HEK293T (cell line): ENCODE data around the gene TGFBR2.

ENCODE experiments used
- CTCF ChIA-PET: fragments of 350-600 bp; formaldehyde crosslinking; extraction: SDS; loops from one replicate; lab custom pipeline; 2021; ENCODE audit warnings: antibody characterized with exemption, inconsistent platforms; lab: Yijun Ruan, JAX
- POLR2A ChIA-PET: fragments of 350-600 bp; formaldehyde crosslinking; extraction: SDS; loops from one replicate; lab custom pipeline; 2020; ENCODE audit warnings: antibody characterized with exemption, inconsistent platforms; lab: Yijun Ruan, JAX
- DNase-seq: peaks from one replicate; pipeline ENCODE4 v3.0.0; 2012; ENCODE audit warnings: mixed read lengths; ENCODE audit errors: extremely low spot score
- ARNT ChIP-seq: fragments of 450-650 bp; IDR thresholded peaks from 2 replicates; pipeline ENCODE4 v1.6.1; 2017; ENCODE audit warnings: mild to moderate bottlenecking
- BHLHE40 ChIP-seq: fragments of 450-650 bp; IDR thresholded peaks from 2 replicates; pipeline ENCODE4 v1.6.1; 2016; ENCODE audit warnings: mild to moderate bottlenecking, moderate library complexity, borderline replicate concordance
- CTBP1 ChIP-seq: fragments of 450-650 bp; IDR thresholded peaks from 2 replicates; pipeline ENCODE4 v1.6.1; 2016; ENCODE audit warnings: borderline replicate concordance
- ELF4 ChIP-seq: fragments of 450-650 bp; IDR thresholded peaks from 2 replicates; pipeline ENCODE4 v1.6.1; 2017; ENCODE audit warnings: antibody characterized with exemption
- FOXA1 ChIP-seq: fragments of 450-650 bp; IDR thresholded peaks from 2 replicates; pipeline ENCODE4 v1.6.1; 2016; ENCODE audit warnings: mild to moderate bottlenecking
- FOXK2 ChIP-seq: fragments of 450-650 bp; IDR thresholded peaks from 2 replicates; pipeline ENCODE4 v1.6.1; 2016; ENCODE audit warnings: mild to moderate bottlenecking
- FOXM1 ChIP-seq: fragments of 450-650 bp; IDR thresholded peaks from 2 replicates; pipeline ENCODE4 v1.6.1; 2017; ENCODE audit warnings: mild to moderate bottlenecking, borderline replicate concordance
- HDGF ChIP-seq: fragments of 450-650 bp; IDR thresholded peaks from 2 replicates; pipeline ENCODE4 v1.6.1; 2017; ENCODE audit warnings: antibody characterized with exemption, borderline replicate concordance
- L3MBTL2 ChIP-seq: fragments of 450-650 bp; conservative IDR thresholded peaks from 2 replicates; pipeline ENCODE4 v1.6.1; 2016; ENCODE audit warnings: mild to moderate bottlenecking
- LEF1 ChIP-seq: fragments of 450-650 bp; IDR thresholded peaks from 2 replicates; pipeline ENCODE4 v1.6.1; 2017; ENCODE audit warnings: mild to moderate bottlenecking, borderline replicate concordance
- NFRKB ChIP-seq: fragments of 450-650 bp; IDR thresholded peaks from 2 replicates; pipeline ENCODE4 v1.6.1; 2016; ENCODE audit warnings: mild to moderate bottlenecking, moderate library complexity
- SP1 ChIP-seq: fragments of 450-650 bp; IDR thresholded peaks from 2 replicates; pipeline ENCODE4 v1.6.1; 2017
- SUZ12 ChIP-seq: fragments of 450-650 bp; IDR thresholded peaks from 2 replicates; pipeline ENCODE4 v1.6.1; 2016; ENCODE audit warnings: mild to moderate bottlenecking
- TARDBP ChIP-seq: fragments of 450-650 bp; IDR thresholded peaks from 2 replicates; pipeline ENCODE4 v1.6.1; 2016
- ZNF384 ChIP-seq: fragments of 450-650 bp; IDR thresholded peaks from 2 replicates; pipeline ENCODE4 v1.6.1; 2016
- TF ChIP-seq, protein P1 (sequence below): fragments of 450-650 bp; IDR thresholded peaks from 2 replicates; pipeline ENCODE4 v1.6.1; 2016

Gene TGFBR2

GRCh38 chr3:30641416-30642251 lies 35.2 kb downstream of the TGFBR2 start:
- no peak for DNase-seq
- ChIA-PET POLR2A (no interaction called here), CTCF (no interaction called here)
- no peak for TF ChIP-seq HDGF

GRCh38 chr3:30642849-30643361 lies 36.5 kb downstream of the TGFBR2 start:
- ChIA-PET CTCF (no interaction called here), POLR2A (no interaction called here)
- no peak for DNase-seq
- no peak for TF ChIP-seq FOXK2

DNA sequence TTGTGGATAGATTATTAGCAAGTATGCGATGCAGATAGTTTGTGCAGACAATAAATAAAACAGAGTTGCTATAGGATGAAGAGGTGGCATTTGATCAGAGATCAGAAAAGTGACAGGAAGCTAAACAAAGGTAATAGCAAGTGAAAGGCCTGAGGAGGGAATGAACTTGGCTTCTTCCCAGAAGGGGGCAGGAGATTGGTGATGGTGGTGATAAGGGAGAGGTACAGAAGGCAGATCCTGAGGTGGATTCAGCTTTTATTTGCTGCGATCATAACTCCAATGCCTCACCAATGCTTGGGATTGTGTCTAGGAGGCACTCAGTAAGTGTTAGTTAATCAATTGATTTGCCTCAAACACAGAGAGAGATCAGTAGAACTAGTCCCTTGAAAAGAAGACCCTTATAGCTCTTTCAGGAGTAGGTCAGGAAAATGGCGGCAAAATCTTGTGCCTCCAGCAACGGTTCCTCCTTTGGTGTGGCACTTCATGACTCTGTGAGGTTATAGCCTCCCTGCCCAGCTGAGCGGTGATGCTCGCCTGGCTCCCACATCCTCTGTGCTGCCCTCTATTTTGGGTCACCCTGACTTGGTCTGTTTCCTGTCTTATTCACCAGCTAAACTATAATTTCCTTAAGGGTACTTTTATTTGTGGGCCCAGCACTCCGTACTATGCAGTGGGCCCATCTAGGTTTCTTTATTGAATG lies 37.5 kb downstream of the TGFBR2 start:
- ChIA-PET POLR2A (no interaction called here), CTCF (no interaction called here)
- no peak for DNase-seq
- TF ChIP-seq NFRKB (no peak), SP1 (no peak), CTBP1 (no peak), FOXK2 (no peak)
- TF ChIP-seq, protein P1, sequence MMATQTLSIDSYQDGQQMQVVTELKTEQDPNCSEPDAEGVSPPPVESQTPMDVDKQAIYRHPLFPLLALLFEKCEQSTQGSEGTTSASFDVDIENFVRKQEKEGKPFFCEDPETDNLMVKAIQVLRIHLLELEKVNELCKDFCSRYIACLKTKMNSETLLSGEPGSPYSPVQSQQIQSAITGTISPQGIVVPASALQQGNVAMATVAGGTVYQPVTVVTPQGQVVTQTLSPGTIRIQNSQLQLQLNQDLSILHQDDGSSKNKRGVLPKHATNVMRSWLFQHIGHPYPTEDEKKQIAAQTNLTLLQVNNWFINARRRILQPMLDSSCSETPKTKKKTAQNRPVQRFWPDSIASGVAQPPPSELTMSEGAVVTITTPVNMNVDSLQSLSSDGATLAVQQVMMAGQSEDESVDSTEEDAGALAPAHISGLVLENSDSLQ, result no peak

DNA sequence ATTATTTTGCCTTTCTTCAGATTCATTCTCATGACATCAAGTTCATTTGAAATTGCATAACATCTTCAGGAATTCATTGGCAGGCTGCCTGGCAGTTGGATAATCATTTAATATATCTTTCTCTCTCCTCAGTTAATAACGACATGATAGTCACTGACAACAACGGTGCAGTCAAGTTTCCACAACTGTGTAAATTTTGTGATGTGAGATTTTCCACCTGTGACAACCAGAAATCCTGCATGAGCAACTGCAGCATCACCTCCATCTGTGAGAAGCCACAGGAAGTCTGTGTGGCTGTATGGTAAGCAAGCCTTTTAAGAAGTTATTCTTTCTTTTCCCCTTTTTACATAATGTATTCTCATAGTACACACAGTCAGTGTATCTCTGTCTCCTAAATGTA lies 38.2 kb downstream of the TGFBR2 start:
- POLR2A ChIA-PET, result no interaction called here
- no peak for TF ChIP-seq LEF1
- no peak for TF ChIP-seq HDGF
- no peak for TF ChIP-seq NFRKB
- no peak for TF ChIP-seq BHLHE40
- TF ChIP-seq ELF4, result no peak
- no peak for TF ChIP-seq L3MBTL2
- TF ChIP-seq, protein P1, result no peak
- DNase-seq, result no peak
- CTCF ChIA-PET, result no interaction called here

DNA sequence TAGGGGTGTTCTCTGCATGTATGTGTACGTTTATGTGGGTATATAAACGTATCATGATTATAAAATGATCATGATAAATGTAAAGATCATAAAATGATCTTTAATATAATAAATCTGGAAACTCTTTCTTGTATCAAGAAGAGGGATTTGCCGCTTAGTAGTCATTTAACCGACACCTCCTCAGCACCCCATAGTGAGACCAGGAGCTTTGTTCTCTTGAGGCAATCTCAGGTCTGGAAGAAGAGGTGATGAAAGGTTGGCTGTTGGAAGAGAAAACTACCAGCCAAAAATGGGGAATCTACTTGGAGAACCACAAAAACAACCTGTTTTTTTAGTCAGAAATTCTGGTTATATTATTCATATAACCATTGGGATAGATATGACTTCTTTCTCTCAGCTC lies 38.7 kb downstream of the TGFBR2 start:
- POLR2A ChIA-PET, result no interaction called here
- DNase-seq, result no peak
- TF ChIP-seq ARNT (no peak), ZNF384 (no peak), LEF1 (no peak), FOXA1 (no peak), NFRKB (no peak), TARDBP (no peak), L3MBTL2 (no peak), ELF4 (no peak), BHLHE40 (no peak), FOXM1 (no peak), CTBP1 (no peak)
- TF ChIP-seq, protein P1, result no peak
- CTCF ChIA-PET, result no interaction called here

DNA sequence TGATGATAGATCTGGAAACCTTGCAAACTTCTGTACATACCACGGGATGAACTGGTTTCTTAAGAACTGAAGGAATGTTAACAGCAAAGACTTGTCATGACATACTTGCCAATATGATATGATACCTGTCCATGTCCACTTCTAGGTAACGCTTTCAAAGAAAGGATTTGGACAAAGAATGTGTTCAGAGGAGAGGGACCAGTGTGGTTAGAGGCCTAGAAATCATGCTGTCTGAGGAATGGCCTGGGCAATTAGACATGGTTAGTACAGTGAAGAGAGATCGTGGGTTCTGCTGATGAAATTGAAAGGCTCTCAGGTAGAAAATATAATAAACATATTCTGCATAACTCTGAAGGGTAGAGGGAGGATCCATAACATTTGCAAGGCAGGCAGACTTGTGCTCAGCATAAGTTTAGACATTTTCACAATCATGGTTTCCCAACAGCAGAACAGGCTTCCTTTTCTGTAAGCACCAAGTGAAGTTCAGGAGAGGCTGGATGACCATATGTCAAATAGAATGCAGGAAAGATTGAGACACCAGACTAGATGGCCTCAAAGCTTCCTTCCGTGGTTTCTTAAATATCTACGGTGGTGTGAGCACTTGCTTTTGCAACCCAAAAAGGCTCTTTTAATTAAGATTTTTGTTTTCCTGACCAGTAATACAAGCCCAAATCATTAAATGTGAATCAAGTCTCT lies 39.9 kb downstream of the TGFBR2 start:
- TF ChIP-seq TARDBP, result no peak
- TF ChIP-seq ARNT, result no peak
- no peak for TF ChIP-seq NFRKB
- no peak for TF ChIP-seq FOXM1
- TF ChIP-seq SUZ12, result no peak
- no peak for TF ChIP-seq CTBP1
- no peak for TF ChIP-seq HDGF
- TF ChIP-seq, protein P1, result no peak
- TF ChIP-seq ELF4, result no peak
- no peak for TF ChIP-seq ZNF384
- no peak for TF ChIP-seq L3MBTL2
- no peak for TF ChIP-seq FOXA1
- TF ChIP-seq BHLHE40, result no peak
- no peak for TF ChIP-seq FOXK2
- TF ChIP-seq SP1, result no peak
- no peak for TF ChIP-seq LEF1
- no peak for DNase-seq
- POLR2A ChIA-PET, result no interaction called here
- CTCF ChIA-PET, result no interaction called here
